ENCODE data around the gene CDK15.
"Not testable (repeated sequence)": the region's sequence is repeated elsewhere in the genome, so short reads cannot be mapped to it uniquely, and the experiment has no call there.

Gene CDK15

DNA sequence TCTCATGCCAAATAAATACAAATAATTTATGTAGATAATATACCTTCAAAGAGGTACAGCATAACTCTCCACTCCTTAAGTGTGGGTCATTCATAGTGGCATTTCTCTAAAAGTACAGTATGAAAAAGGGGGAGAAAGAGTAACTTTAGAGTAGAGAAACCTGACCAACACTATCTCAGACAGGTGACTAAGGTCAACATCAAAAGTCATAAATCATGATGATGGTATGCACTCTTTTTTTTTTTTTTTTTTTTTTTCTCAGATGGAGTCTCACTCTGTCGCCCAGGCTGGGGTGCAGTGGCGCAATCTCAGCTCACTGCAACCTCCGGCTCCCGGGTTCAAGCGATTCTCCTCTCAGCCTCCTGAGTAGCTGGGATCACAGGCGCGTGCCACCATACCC is 4.3 kb downstream of the CDK15 start:
- not testable (repeated sequence) for H3K27ac ChIP-seq (ENCODE audit: low read length); H3K4me3 ChIP-seq (ENCODE audit: low read length); H3K9ac ChIP-seq (ENCODE audit: low read length); H3K36me3 ChIP-seq (ENCODE audit: control insufficient read depth, low read depth, low read length); H3K27me3 ChIP-seq (ENCODE audit: control insufficient read depth, insufficient read depth, low read length); H3K9me3 ChIP-seq (ENCODE audit: control insufficient read depth, low read depth, low read length)
- peaks cover 13% of the 10 kb centered on the region for H3K4me1 ChIP-seq (ENCODE audit: control insufficient read depth, low read depth, low read length)

DNA sequence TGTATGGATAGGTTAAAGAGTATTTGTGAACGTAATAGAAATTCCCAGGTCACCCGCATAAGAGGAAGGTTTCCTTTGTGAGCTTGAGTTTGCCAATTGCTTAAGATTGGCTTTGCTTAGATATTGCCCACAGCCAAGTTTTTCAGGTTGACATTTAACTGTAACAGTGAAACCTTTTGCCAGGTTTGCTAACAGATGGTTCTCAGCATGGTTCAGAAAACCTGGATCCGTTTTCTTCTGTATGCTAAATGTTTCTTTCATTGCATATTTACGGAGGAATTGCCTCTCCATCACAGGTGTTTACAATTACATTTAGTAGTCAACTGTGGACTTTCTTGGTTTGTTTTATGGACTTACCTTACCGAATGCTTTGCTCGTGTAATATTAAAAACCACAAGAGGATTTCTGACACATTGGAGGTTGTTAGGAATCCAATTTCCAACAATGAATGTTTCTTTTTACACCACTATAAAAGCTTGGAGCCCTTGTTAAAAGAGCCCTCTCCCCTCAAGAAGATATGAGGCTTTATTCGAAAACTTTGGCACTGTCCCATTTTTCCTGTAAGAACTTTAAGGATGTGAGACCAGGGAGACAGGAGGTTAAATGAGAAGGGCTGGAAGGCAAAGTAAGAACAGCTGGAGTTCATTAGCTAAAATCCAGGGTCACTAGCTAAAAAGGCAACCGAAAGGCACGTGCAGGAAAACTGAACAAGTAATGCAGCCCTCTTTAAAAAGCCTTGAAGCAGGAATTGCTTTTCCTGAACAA is 7.8 kb downstream of the CDK15 start:
- H3K36me3 ChIP-seq (ENCODE audit: control insufficient read depth, low read depth, low read length): no peaks in the 10 kb centered on the region
- no peaks in the 10 kb centered on the region for H3K4me1 ChIP-seq (ENCODE audit: control insufficient read depth, low read depth, low read length)
- no peaks in the 10 kb centered on the region for H3K27me3 ChIP-seq (ENCODE audit: control insufficient read depth, insufficient read depth, low read length)
- no peaks in the 10 kb centered on the region for H3K9me3 ChIP-seq (ENCODE audit: control insufficient read depth, low read depth, low read length)
- H3K27ac ChIP-seq (ENCODE audit: low read length): no peak overlapping the region
- no peak overlapping the region for H3K4me3 ChIP-seq (ENCODE audit: low read length)
- H3K9ac ChIP-seq (ENCODE audit: low read length): no peak overlapping the region

DNA sequence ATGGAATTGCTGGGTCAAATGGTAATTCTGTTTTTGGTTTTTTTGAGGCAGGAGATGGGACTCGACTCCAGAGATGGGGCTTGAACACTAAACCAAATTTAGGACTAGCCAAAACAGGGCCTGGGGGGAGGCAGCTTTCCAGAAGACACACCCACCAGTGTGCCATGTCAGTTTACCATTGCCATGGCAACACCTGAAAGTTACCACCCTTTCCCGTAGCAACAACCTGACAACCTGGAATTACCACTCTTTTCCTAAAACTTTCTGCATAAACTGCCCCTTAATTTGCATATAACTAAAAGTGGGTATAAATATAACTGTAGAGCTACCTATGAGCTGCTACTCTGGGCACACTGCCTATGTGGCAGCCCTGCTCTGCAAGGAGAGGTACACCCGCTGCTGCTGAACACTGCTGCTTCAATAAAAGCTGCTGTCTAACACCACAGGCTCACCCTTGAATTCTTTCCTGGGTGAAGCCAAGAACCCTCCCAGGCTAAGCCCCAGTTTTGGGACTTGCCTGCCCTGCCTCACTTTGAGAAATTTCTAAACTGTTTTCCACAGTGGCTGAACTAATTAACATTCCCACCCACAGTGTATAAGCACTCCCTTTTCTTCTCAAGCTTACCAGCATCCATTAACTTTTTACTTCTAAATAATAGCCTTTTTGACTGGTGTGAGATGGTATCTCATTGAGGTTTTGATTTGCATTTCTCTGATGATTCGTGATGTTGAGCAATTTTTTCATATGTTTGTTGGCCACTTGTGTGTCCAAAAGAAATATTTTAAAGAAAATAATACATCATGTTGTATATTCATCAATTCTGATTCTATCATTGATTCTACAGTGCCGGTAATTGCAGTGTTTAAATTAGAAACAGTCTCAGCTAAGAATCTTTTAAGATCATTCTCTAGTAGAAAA is 10.6 kb downstream of the CDK15 start:
- Histone ChIP-seq H3K4me3 (ENCODE audit: low read length) (no peak overlapping the region), H3K36me3 (ENCODE audit: control insufficient read depth, low read depth, low read length) (no peaks in the 10 kb centered on the region), H3K27me3 (ENCODE audit: control insufficient read depth, insufficient read depth, low read length) (no peaks in the 10 kb centered on the region), H3K9ac (ENCODE audit: low read length) (no peak overlapping the region), H3K27ac (ENCODE audit: low read length) (no peak overlapping the region), H3K4me1 (ENCODE audit: control insufficient read depth, low read depth, low read length) (no peaks in the 10 kb centered on the region), H3K9me3 (ENCODE audit: control insufficient read depth, low read depth, low read length) (no peaks in the 10 kb centered on the region)

DNA sequence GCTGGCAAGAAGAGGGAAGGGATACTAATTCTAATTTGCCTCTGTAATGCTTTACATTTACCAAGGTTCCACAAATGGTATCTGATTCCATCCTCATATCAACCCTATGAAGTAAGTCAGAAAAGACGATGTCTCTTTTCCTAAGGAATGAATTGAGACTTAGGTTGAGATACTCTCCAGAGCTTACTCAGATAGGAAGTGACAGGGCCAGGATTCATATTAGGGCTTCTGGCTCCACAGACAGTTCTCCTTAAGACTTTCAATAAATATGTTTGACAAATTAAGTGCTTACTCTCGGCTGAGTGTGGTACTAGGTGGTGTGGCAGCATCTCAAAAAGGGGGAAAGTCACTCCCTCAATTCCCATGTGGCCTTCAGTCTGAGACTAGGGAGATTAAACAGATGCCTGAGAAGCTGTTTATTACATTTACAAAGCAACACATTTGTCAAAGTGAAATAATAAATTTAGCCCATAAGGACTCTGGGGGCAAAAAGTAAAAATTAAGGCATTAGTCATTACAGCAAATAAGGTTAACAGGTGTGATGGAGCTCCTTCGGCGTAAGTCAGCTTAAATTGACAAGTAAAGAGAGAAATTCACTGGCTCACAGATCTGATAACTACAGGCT is 14.2 kb downstream of the CDK15 start:
- Histone ChIP-seq H3K27me3 (ENCODE audit: control insufficient read depth, insufficient read depth, low read length) (no peaks in the 10 kb centered on the region), H3K27ac (ENCODE audit: low read length) (no peak overlapping the region), H3K36me3 (ENCODE audit: control insufficient read depth, low read depth, low read length) (no peaks in the 10 kb centered on the region), H3K9ac (ENCODE audit: low read length) (no peak overlapping the region), H3K4me1 (ENCODE audit: control insufficient read depth, low read depth, low read length) (no peaks in the 10 kb centered on the region), H3K4me3 (ENCODE audit: low read length) (no peak overlapping the region), H3K9me3 (ENCODE audit: control insufficient read depth, low read depth, low read length) (no peaks in the 10 kb centered on the region)

DNA sequence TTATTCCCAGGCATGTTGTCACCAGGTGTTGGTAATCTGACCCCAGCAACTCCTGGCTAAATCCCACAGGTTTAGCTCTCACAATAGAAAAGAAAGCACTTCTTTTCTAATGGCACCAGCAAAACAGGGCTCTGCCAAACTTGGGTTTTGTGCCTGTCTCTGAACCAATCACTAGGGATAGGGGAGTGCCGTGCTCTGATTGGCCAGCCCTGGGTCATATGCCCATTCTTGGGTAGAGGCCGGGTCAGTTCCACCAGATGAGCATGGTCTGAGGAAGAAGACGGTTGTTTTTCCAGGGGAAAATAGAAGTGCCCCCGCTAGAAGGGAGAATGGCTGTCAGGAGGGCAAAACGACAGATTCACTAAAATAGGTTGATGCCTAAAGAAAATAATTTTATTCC is 14.7 kb downstream of the CDK15 start:
- Histone ChIP-seq H3K9ac (ENCODE audit: low read length) (no peak overlapping the region), H3K9me3 (ENCODE audit: control insufficient read depth, low read depth, low read length) (no peaks in the 10 kb centered on the region), H3K4me3 (ENCODE audit: low read length) (no peak overlapping the region), H3K27ac (ENCODE audit: low read length) (no peak overlapping the region), H3K36me3 (ENCODE audit: control insufficient read depth, low read depth, low read length) (no peaks in the 10 kb centered on the region), H3K27me3 (ENCODE audit: control insufficient read depth, insufficient read depth, low read length) (no peaks in the 10 kb centered on the region), H3K4me1 (ENCODE audit: control insufficient read depth, low read depth, low read length) (no peaks in the 10 kb centered on the region)

DNA sequence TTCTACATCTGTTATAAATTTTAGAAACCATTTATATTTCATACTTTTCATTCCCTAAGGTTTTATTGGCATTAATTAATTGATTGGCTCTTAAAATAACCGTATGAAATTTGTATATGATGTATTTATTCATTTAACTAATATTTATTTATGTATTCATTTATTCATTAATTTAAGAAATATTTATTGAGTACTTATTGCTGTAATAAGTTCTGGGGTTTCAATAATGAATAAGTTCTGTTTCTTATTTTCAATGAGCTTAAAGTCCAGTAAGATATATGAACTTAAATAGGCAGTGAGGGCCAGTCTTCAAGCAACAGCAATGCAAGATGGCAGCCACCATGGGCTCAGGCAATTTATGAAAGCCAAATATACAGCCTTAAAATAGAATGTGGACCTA is 17.9 kb downstream of the CDK15 start:
- no peaks in the 10 kb centered on the region for H3K36me3 ChIP-seq (ENCODE audit: control insufficient read depth, low read depth, low read length)
- H3K27ac ChIP-seq (ENCODE audit: low read length): no peak overlapping the region
- H3K4me1 ChIP-seq (ENCODE audit: control insufficient read depth, low read depth, low read length): no peaks in the 10 kb centered on the region
- no peak overlapping the region for H3K9ac ChIP-seq (ENCODE audit: low read length)
- no peak overlapping the region for H3K4me3 ChIP-seq (ENCODE audit: low read length)
- no peaks in the 10 kb centered on the region for H3K9me3 ChIP-seq (ENCODE audit: control insufficient read depth, low read depth, low read length)
- no peaks in the 10 kb centered on the region for H3K27me3 ChIP-seq (ENCODE audit: control insufficient read depth, insufficient read depth, low read length)

DNA sequence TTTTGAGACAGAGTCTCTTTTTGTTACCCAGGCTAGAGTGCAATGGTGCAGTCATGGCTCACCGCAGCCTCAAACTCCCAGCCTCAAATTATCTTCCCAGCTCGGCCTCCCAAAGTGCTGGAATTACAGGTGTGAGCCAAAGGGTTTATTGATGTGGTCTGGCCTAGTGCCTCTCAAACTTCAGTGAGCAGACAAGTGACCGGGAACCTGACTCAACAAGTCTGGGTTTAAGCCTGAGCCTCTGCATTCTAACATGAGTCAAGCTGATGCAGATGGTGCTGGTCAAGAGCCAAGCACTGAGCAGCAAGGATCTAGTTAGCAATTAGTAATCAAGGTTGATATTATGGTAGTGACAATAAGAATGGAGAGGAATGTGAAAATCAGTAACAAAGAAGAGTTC is 21.3 kb downstream of the CDK15 start:
- no peaks in the 10 kb centered on the region for H3K27me3 ChIP-seq (ENCODE audit: control insufficient read depth, insufficient read depth, low read length)
- H3K27ac ChIP-seq (ENCODE audit: low read length): no peak overlapping the region
- H3K36me3 ChIP-seq (ENCODE audit: control insufficient read depth, low read depth, low read length): no peaks in the 10 kb centered on the region
- no peaks in the 10 kb centered on the region for H3K4me1 ChIP-seq (ENCODE audit: control insufficient read depth, low read depth, low read length)
- H3K4me3 ChIP-seq (ENCODE audit: low read length): no peak overlapping the region
- H3K9me3 ChIP-seq (ENCODE audit: control insufficient read depth, low read depth, low read length): no peaks in the 10 kb centered on the region
- no peak overlapping the region for H3K9ac ChIP-seq (ENCODE audit: low read length)

DNA sequence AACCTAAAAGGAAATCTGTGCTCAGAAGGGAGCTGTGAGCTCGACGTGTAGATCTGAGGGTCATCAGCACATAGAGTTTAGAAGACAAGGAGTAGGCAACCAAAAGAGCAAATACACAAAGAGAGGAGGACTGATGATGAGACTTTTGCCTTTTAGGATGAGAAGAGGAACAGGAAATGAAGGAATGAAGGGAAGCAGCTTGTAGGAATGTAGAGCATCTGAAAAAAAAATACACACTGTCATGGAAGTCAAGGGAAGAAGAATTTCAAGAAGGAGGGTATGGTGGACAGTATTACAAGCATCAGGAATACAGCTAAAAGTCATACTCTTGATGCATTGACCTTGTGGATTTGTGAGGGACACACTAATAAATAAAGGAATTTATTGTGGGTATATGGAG is 21.9 kb downstream of the CDK15 start:
- Histone ChIP-seq H3K27ac (ENCODE audit: low read length) (no peak overlapping the region), H3K27me3 (ENCODE audit: control insufficient read depth, insufficient read depth, low read length) (no peaks in the 10 kb centered on the region), H3K9me3 (ENCODE audit: control insufficient read depth, low read depth, low read length) (no peaks in the 10 kb centered on the region), H3K4me3 (ENCODE audit: low read length) (no peak overlapping the region), H3K4me1 (ENCODE audit: control insufficient read depth, low read depth, low read length) (no peaks in the 10 kb centered on the region), H3K9ac (ENCODE audit: low read length) (no peak overlapping the region), H3K36me3 (ENCODE audit: control insufficient read depth, low read depth, low read length) (no peaks in the 10 kb centered on the region)

DNA sequence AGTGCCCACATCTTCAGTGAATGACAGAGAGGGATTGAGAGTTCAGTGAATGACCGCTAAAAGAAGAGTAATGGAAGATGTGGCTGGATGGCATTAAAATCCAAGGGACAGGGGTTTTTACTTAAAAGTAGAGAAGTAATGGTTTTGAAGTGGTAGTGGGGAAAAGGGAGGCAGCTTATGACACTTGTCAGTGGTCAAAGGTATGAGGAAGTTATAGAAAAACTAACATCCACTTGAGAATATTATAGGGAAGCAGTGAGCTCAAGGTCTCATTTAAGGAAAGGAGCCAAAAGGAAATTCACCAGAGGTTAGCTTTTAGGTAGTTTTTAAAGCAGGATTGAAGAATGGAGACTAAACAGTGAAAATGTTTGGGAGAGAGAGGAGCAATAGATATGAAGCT is 24.3 kb downstream of the CDK15 start:
- Histone ChIP-seq H3K36me3 (ENCODE audit: control insufficient read depth, low read depth, low read length) (no peaks in the 10 kb centered on the region), H3K9me3 (ENCODE audit: control insufficient read depth, low read depth, low read length) (no peaks in the 10 kb centered on the region), H3K4me1 (ENCODE audit: control insufficient read depth, low read depth, low read length) (no peaks in the 10 kb centered on the region), H3K27ac (ENCODE audit: low read length) (no peak overlapping the region), H3K9ac (ENCODE audit: low read length) (no peak overlapping the region), H3K4me3 (ENCODE audit: low read length) (no peak overlapping the region), H3K27me3 (ENCODE audit: control insufficient read depth, insufficient read depth, low read length) (no peaks in the 10 kb centered on the region)

DNA sequence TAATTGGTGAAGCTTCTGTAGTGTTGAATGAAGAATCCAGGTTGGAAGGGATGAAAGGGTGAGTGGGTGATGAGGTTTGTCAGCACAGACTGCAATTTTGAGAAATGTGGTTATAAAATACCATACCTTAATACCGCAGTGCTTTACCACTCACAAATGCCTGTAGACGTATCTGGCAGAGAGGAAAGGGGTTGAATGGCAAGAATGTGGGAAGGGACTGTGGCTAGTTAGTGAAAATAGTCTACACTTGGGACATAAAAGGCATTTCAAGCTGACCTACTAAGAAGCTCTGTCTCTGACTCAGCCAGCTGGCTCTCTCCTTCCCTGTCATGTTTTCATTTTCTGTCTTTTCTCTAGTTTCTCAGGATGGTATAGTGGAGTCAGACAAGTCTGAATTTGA is 25.1 kb downstream of the CDK15 start:
- Histone ChIP-seq H3K27ac (ENCODE audit: low read length) (no peak overlapping the region), H3K4me1 (ENCODE audit: control insufficient read depth, low read depth, low read length) (no peaks in the 10 kb centered on the region), H3K4me3 (ENCODE audit: low read length) (no peak overlapping the region), H3K27me3 (ENCODE audit: control insufficient read depth, insufficient read depth, low read length) (no peaks in the 10 kb centered on the region), H3K9ac (ENCODE audit: low read length) (no peak overlapping the region), H3K36me3 (ENCODE audit: control insufficient read depth, low read depth, low read length) (no peaks in the 10 kb centered on the region), H3K9me3 (ENCODE audit: control insufficient read depth, low read depth, low read length) (no peaks in the 10 kb centered on the region)

DNA sequence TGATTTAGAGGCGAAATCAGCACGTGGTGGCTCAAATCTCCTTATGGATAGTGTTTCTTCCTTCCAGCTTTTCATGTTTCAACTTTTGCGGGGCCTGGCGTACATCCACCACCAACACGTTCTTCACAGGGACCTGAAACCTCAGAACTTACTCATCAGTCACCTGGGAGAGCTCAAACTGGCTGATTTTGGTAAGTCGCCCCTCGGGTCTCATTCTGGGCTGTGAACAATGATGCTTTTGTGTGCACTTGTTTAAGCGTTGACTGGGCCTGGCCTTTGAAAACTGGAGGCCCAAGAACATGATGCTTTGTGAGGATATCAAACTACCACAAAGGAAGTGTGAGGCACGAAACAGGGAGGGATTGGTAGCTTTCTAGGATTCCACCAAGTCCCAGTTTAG is 27.4 kb downstream of the CDK15 start:
- Histone ChIP-seq H3K9me3 (ENCODE audit: control insufficient read depth, low read depth, low read length) (no peaks in the 10 kb centered on the region), H3K27ac (ENCODE audit: low read length) (no peak overlapping the region), H3K4me1 (ENCODE audit: control insufficient read depth, low read depth, low read length) (no peaks in the 10 kb centered on the region), H3K9ac (ENCODE audit: low read length) (no peak overlapping the region), H3K36me3 (ENCODE audit: control insufficient read depth, low read depth, low read length) (no peaks in the 10 kb centered on the region), H3K27me3 (ENCODE audit: control insufficient read depth, insufficient read depth, low read length) (no peaks in the 10 kb centered on the region), H3K4me3 (ENCODE audit: low read length) (no peak overlapping the region)
